HG02642 (cell line): ENCODE measurements around the gene LGR4.

ENCODE experiments used
- ATAC-seq: cut with Tn5 transposase; IDR thresholded peaks from one replicate; pipeline ENCODE4 v1.9.1; 2021; ENCODE audit warnings: mild to moderate bottlenecking; ENCODE audit not compliant: unreplicated experiment, poor library complexity

LGR4 gene

GRCh38 chr11:27433742-27434141 is 38.8 kb downstream of the LGR4 start:
- ATAC-seq = no peak

GRCh38 chr11:27431808-27432207 is 40.8 kb downstream of the LGR4 start:
- ATAC-seq = no peak

GRCh38 chr11:27429761-27430393 is 42.7 kb downstream of the LGR4 start:
- ATAC-seq = no peak

GRCh38 chr11:27427183-27427980 is 45.2 kb downstream of the LGR4 start:
- no peak for ATAC-seq

- ATAC-seq = no peak
These were observed 46.8 kb downstream of the LGR4 start for GRCh38 chr11:27425814-27426213.

GRCh38 chr11:27423125-27423524 is 49.5 kb downstream of the LGR4 start:
- ATAC-seq = no peak

GRCh38 chr11:27421819-27422494 is 50.6 kb downstream of the LGR4 start:
- no peak for ATAC-seq

GRCh38 chr11:27420722-27421572 is 51.6 kb downstream of the LGR4 start:
- ATAC-seq = no peak

- no peak for ATAC-seq
These were observed 52.4 kb downstream of the LGR4 start for GRCh38 chr11:27420217-27420616.

- ATAC-seq = no peak
These were observed 54.2 kb downstream of the LGR4 start for GRCh38 chr11:27418356-27418755.

- ATAC-seq = no peak
These were observed 55.9 kb downstream of the LGR4 start for GRCh38 chr11:27416568-27417176.

- no peak for ATAC-seq
These were observed 57.9 kb downstream of the LGR4 start for GRCh38 chr11:27414644-27415043.

- no peak for ATAC-seq
These were observed 59.4 kb downstream of the LGR4 start for GRCh38 chr11:27413218-27413617.

- ATAC-seq = no peak
These were observed 60.3 kb downstream of the LGR4 start for GRCh38 chr11:27412192-27412691.

- ATAC-seq = no peak
These were observed 61.3 kb downstream of the LGR4 start for GRCh38 chr11:27411328-27411727.

- ATAC-seq = no peak
These were observed 62.3 kb downstream of the LGR4 start for GRCh38 chr11:27410272-27410671.

GRCh38 chr11:27409742-27410141 is 62.8 kb downstream of the LGR4 start:
- no peak for ATAC-seq

GRCh38 chr11:27409049-27409448 is 63.5 kb downstream of the LGR4 start:
- no peak for ATAC-seq

- ATAC-seq = no peak
These were observed 64.3 kb downstream of the LGR4 start for GRCh38 chr11:27408246-27408800.
